ENCODE data around the gene BLOC1S6. TPM values are rescaled to one million over a fixed set of nuclear protein-coding genes. Genes with fewer than 3 reads are reported as not detected.

The BLOC1S6 gene
- total and polyA plus RNA-seq, 4 donors: 13.3 to 37.0 (median 21.5) TPM

DNA sequence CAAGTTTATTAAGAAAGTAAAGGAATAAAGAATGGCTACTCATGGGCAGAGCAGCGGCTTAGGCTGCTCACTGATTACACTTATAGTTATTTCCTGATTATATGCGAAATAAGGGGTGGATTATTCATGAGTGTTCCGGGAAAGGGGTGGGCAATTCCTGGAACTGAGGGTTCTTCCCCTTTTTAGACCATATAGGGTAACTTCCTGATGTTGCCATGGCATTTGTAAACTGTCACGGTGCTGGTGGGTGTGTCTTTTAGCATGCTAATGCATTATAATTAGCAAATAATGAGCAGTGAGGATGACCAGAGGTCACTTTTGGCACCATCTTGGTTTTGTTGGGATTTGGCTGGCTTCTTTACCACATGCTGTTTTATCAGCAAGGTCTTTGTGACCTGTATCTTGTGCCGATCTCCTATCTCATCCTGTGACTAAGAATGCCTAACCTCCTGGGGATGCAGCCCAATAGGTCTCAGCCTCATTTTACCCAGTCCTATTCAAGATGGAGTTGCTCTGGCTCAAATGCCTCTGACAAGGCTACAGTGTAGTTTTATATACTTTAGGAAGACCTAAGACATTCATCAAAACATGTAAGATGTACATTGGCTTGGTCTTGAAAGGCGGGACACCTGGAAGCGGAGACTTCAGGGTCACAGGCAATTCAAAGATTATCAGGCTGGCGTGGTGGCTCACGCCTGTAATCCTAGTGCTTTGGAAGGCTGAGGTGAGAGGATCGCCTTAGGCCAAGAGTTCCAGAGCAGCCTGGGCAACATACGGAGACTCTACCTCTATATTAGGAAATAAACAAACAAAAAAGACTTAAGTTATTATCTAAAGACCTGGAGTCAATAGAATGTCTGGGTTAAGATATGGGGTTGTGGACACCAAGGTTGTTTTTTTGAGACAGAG, 3.2 kb upstream of the BLOC1S6 start:
- no peak for DNase-seq (ENCODE audit: low spot score)
- no peak overlapping the region for H3K27ac ChIP-seq (ENCODE audit: low read depth in 1 of 2, low read length in 2 of 2)
- WGBS: 91% methylated on average over 11 of the region's 11 CpGs

More for the DNA sequence above, 3.2 kb upstream of the BLOC1S6 start:
- Histone ChIP-seq H3K27me3 (ENCODE audit: control insufficient read depth in 4 of 4, insufficient read depth in 4 of 4, low read length in 3 of 4) (no peaks in the 10 kb centered on the region), H3K4me3 (ENCODE audit: low read depth in 1 of 3, low read length in 3 of 3) (no peak overlapping the region), H3K4me1 (ENCODE audit: control insufficient read depth in 4 of 4, insufficient read depth in 4 of 4, low read length in 3 of 4) (peaks cover 0 to 22% (median 20%) of the 10 kb centered on the region in 4 donors), H3K9me3 (ENCODE audit: control insufficient read depth in 4 of 4, low read length in 3 of 4) (no peaks in the 10 kb centered on the region), H3K9ac (ENCODE audit: low read depth in 1 of 2, low read length in 2 of 2) (no peak overlapping the region), H3K36me3 (ENCODE audit: control insufficient read depth in 4 of 4, insufficient read depth in 3 of 4, low read depth in 1 of 4, low read length in 3 of 4) (peaks cover 0 to 1% (median 0%) of the 10 kb centered on the region in 4 donors)
- no peak for TF ChIP-seq SP1 (IDR thresholded peaks at IDR 0.05)
- TF ChIP-seq ATF3 (IDR thresholded peaks at IDR 0.05): no peak
- no peak for TF ChIP-seq RXRA (IDR thresholded peaks at IDR 0.05)
- TF ChIP-seq GABPA (IDR thresholded peaks at IDR 0.05 in 1 of 2, conservative IDR thresholded peaks at IDR 0.05 in 1 of 2): no peak
- no peak for TF ChIP-seq JUND (IDR thresholded peaks at IDR 0.05)
- no peak for TF ChIP-seq YY1 (IDR thresholded peaks at IDR 0.05)
- TF ChIP-seq, protein P1, sequence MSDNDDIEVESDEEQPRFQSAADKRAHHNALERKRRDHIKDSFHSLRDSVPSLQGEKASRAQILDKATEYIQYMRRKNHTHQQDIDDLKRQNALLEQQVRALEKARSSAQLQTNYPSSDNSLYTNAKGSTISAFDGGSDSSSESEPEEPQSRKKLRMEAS (IDR thresholded peaks at IDR 0.05): no peak
- TF ChIP-seq, protein P2, sequence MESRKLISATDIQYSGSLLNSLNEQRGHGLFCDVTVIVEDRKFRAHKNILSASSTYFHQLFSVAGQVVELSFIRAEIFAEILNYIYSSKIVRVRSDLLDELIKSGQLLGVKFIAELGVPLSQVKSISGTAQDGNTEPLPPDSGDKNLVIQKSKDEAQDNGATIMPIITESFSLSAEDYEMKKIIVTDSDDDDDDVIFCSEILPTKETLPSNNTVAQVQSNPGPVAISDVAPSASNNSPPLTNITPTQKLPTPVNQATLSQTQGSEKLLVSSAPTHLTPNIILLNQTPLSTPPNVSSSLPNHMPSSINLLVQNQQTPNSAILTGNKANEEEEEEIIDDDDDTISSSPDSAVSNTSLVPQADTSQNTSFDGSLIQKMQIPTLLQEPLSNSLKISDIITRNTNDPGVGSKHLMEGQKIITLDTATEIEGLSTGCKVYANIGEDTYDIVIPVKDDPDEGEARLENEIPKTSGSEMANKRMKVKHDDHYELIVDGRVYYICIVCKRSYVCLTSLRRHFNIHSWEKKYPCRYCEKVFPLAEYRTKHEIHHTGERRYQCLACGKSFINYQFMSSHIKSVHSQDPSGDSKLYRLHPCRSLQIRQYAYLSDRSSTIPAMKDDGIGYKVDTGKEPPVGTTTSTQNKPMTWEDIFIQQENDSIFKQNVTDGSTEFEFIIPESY (IDR thresholded peaks at IDR 0.05): no peak
- TF ChIP-seq EGR1 (IDR thresholded peaks at IDR 0.05; ENCODE audit: low read depth in 2 of 2): no peak
- TF ChIP-seq FOXA1 (IDR thresholded peaks at IDR 0.05): no peak
- no peak for TF ChIP-seq RAD21 (IDR thresholded peaks at IDR 0.05)
- no peak for TF ChIP-seq HNF4A (conservative IDR thresholded peaks at IDR 0.05)
- no peak for TF ChIP-seq FOXA2 (IDR thresholded peaks at IDR 0.05)
- TF ChIP-seq TAF1 (conservative IDR thresholded peaks at IDR 0.05): no peak
- TF ChIP-seq HNF4G (IDR thresholded peaks at IDR 0.05): no peak
- no peak for TF ChIP-seq REST (IDR thresholded peaks at IDR 0.05)
- no peak for TF ChIP-seq NR2F2 (IDR thresholded peaks at IDR 0.05)
- no peak for TF ChIP-seq CTCF (IDR thresholded peaks at IDR 0.05; ENCODE audit: low read depth, low read length, missing input control)
